Astrocyte (in vitro differentiated cells and primary cell): Measurements from ENCODE around the gene FOXD3. TPM values are rescaled to one million over a fixed set of nuclear protein-coding genes. Genes with fewer than 3 reads are reported as not detected.

ENCODE experiments used
- DNase-seq: peaks from one replicate; pipeline ENCODE4 v3.0.0-alpha.2; 2010; ENCODE audit warnings: low read depth
- FAIRE-seq: peaks from 2 replicates; lab custom pipeline; 2011; peaks lifted over from hg19 to GRCh38; lab: Jason Lieb, UNC
- H2AFZ ChIP-seq: 2 replicates; pipeline ENCODE4 v1.6.0; 2012; ENCODE audit warnings: low read depth, low read length, inconsistent platforms
- H3K27ac ChIP-seq: 2 replicates; pipeline ENCODE4 v1.5.1; 2011; ENCODE audit warnings: low read depth, low read length, inconsistent platforms
- H3K27me3 ChIP-seq: 2 replicates; pipeline ENCODE4 v1.6.0; 2011; ENCODE audit warnings: low read length, inconsistent platforms; ENCODE audit not compliant: insufficient read depth
- H3K36me3 ChIP-seq: 2 replicates; pipeline ENCODE4 v1.5.1; 2011; ENCODE audit warnings: low read length, inconsistent platforms; ENCODE audit not compliant: insufficient read depth
- H3K4me1 ChIP-seq: 2 replicates; pipeline ENCODE4 v1.5.1; 2011; ENCODE audit warnings: low read length, inconsistent platforms; ENCODE audit not compliant: insufficient read depth
- H3K4me2 ChIP-seq: 2 replicates; pipeline ENCODE4 v1.6.0; 2012; ENCODE audit warnings: low read length, inconsistent platforms
- H3K4me3 ChIP-seq: 2 replicates; pipeline ENCODE4 v1.5.1; 2011; ENCODE audit warnings: low read depth, mild to moderate bottlenecking, low read length, inconsistent platforms; ENCODE audit not compliant: insufficient read depth
- H3K79me2 ChIP-seq: 2 replicates; pipeline ENCODE4 v1.6.0; 2012; ENCODE audit warnings: mild to moderate bottlenecking, low read length, inconsistent platforms; ENCODE audit not compliant: insufficient read depth
- H3K9ac ChIP-seq: 2 replicates; pipeline ENCODE4 v1.6.0; 2012; ENCODE audit warnings: mild to moderate bottlenecking, low read length, inconsistent platforms
- H3K9me3 ChIP-seq: 2 replicates; pipeline ENCODE4 v1.5.1; 2012; ENCODE audit warnings: low read depth, mild to moderate bottlenecking, low read length, inconsistent platforms; ENCODE audit not compliant: insufficient read depth
- H4K20me1 ChIP-seq: 2 replicates; pipeline ENCODE4 v1.6.0; 2012; ENCODE audit warnings: low read length, inconsistent platforms; ENCODE audit not compliant: insufficient read depth
- H3K27ac Mint-ChIP-seq: one replicate; pipeline ENCODE4 v1.8.0; 2021; ENCODE audit warnings: mild to moderate bottlenecking, mixed read lengths; ENCODE audit not compliant: unreplicated experiment
- H3K27me3 Mint-ChIP-seq: one replicate; pipeline ENCODE4 v1.8.0; 2021; ENCODE audit warnings: low read depth, mixed read lengths; ENCODE audit not compliant: unreplicated experiment
- H3K36me3 Mint-ChIP-seq: one replicate; pipeline ENCODE4 v1.8.0; 2021; ENCODE audit warnings: low read depth, mixed read lengths; ENCODE audit not compliant: unreplicated experiment
- H3K4me1 Mint-ChIP-seq: one replicate; pipeline ENCODE4 v1.8.0; 2021; ENCODE audit warnings: low read depth, mixed read lengths; ENCODE audit not compliant: unreplicated experiment
- H3K4me3 Mint-ChIP-seq: one replicate; pipeline ENCODE4 v1.8.0; 2021; ENCODE audit warnings: mild to moderate bottlenecking, moderate library complexity, mixed read lengths; ENCODE audit not compliant: unreplicated experiment
- H3K9me3 Mint-ChIP-seq: one replicate; pipeline ENCODE4 v1.8.0; 2021; ENCODE audit warnings: mild to moderate bottlenecking, mixed read lengths; ENCODE audit not compliant: unreplicated experiment
- EZH2 ChIP-seq: IDR thresholded peaks from 2 replicates; pipeline ENCODE4 v1.6.1; 2012; ENCODE audit warnings: mild to moderate bottlenecking, low read length, inconsistent platforms; ENCODE audit not compliant: insufficient read depth
- total RNA-seq: library from RNA; stranded (reverse); gene quantifications from 2 replicates; pipeline ENCODE4 v1.2.1, GENCODE V29; 2021
- TF ChIP-seq, protein P1 (sequence below): IDR thresholded peaks from 2 replicates; pipeline ENCODE4 v1.5.1; 2011; ENCODE audit warnings: low read depth, mild to moderate bottlenecking, inconsistent platforms, low read length, moderate library complexity; ENCODE audit not compliant: insufficient read depth

Gene FOXD3
- total RNA-seq, 1 donor from 2014 or later, result not detected

DNA sequence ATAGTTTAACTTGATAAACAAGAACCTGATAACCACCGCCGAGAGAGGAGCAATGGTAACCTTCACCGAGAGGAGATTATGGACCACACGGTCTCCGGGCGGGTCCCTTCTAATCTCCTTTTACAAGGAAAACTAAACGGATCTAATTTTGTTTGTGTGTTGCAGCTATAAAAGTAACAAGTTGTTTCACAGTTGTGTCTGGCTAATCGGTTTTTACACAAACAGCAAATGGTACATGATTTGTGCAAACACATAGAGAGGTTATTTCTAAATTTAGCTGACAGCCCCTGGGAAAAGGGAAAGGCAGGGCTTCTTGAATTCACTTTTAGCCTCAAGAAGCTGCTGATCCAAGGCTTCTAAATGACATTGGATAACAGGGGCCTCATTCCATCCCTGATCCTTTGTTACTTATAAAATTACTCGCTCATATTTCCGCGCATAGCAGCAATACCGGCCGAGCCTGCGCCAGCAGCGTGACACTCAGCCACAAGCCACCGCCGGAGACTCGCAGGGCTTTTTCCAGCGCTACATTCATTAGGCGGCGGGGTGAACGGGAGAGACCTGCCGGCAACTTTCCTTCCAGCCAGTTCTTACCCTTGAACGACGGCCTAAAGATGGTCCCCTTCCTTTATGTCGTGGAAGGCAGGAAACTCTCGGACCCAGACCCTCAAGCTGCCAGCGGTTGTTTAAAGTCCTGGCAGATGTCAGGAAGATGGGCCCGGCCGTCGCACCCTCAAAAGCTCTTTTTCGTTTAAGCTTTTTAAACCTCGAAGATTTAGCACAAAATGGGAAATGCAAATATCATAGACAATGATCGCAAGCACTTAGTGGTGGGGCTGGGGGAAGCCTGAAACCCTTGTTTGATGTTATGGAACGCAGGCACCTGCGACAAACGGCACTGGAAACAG, 4.4 kb downstream of the FOXD3 start:
- Histone ChIP-seq H3K9ac (no peak overlapping the region), H3K27me3 (peaks cover 91% of the 10 kb centered on the region), H3K27ac (no peak overlapping the region), H3K4me1 (peaks cover 3% of the 10 kb centered on the region), H3K9me3 (peaks cover 7% of the 10 kb centered on the region), H4K20me1 (peaks cover 12% of the 10 kb centered on the region), H2AFZ (peak overlapping the region; percentile 10), H3K4me3 (no peak overlapping the region), H3K79me2 (no peaks in the 10 kb centered on the region), H3K36me3 (no peaks in the 10 kb centered on the region), H3K4me2 (no peak overlapping the region)
- TF ChIP-seq, protein P1, sequence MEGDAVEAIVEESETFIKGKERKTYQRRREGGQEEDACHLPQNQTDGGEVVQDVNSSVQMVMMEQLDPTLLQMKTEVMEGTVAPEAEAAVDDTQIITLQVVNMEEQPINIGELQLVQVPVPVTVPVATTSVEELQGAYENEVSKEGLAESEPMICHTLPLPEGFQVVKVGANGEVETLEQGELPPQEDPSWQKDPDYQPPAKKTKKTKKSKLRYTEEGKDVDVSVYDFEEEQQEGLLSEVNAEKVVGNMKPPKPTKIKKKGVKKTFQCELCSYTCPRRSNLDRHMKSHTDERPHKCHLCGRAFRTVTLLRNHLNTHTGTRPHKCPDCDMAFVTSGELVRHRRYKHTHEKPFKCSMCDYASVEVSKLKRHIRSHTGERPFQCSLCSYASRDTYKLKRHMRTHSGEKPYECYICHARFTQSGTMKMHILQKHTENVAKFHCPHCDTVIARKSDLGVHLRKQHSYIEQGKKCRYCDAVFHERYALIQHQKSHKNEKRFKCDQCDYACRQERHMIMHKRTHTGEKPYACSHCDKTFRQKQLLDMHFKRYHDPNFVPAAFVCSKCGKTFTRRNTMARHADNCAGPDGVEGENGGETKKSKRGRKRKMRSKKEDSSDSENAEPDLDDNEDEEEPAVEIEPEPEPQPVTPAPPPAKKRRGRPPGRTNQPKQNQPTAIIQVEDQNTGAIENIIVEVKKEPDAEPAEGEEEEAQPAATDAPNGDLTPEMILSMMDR, result no peak
- peak; percentile 68 for TF ChIP-seq EZH2
- Mint-ChIP-seq H3K4me1 (peaks cover under 1% of the 10 kb centered on the region), H3K4me3 (no peak overlapping the region), H3K9me3 (peaks cover 19% of the 10 kb centered on the region), H3K36me3 (peaks cover 4% of the 10 kb centered on the region), H3K27me3 (peaks cover 67% of the 10 kb centered on the region), H3K27ac (peak overlapping the region; percentile 50)
- DNase-seq (no peak), FAIRE-seq (no peak)

DNA sequence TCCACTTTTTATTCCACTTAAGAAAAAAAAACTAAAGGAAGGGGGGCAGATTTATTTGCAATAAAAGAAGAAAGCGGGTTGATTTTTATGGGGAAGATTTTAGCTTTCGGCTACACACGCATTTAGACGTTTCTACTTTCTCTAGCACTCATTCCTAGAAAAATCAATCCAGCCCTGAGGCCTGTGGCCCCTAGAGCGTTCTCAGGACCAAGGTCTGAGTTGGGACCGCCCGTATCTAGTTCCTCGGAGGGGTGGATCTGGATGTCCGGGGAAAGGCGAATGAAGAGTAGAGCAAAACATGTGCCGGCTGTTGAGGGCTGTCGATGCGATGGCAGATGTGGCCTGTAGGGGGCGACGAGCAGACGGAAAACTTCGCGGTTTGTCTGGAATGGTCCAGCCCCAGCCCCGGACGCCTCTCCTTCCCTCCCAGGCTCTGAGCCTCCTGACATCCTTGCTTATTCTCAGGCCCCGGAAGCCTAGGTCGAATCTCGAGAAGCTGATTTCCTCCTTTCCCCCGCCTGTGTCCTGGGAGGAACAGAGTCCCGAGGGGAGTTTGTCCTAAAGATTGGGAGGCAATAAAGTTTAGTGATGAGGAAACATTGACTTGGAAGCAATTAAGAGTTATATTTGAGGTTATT, 5.2 kb downstream of the FOXD3 start:
- FAIRE-seq (no peak), DNase-seq (peak; percentile 6)
- H3K27ac Mint-ChIP-seq, result no peak overlapping the region
- no peak overlapping the region for H3K27ac ChIP-seq
- H3K36me3 Mint-ChIP-seq, result peaks cover 3% of the 10 kb centered on the region
- peaks cover 12% of the 10 kb centered on the region for H4K20me1 ChIP-seq
- H3K27me3 Mint-ChIP-seq, result peaks cover 70% of the 10 kb centered on the region
- peaks cover 16% of the 10 kb centered on the region for H3K9me3 Mint-ChIP-seq
- no peaks in the 10 kb centered on the region for H3K79me2 ChIP-seq
- no peak overlapping the region for H3K9ac ChIP-seq
- peaks cover 90% of the 10 kb centered on the region for H3K27me3 ChIP-seq
- H3K36me3 ChIP-seq, result no peaks in the 10 kb centered on the region
- TF ChIP-seq, protein P1, result peak; percentile 71
- no peak for TF ChIP-seq EZH2
- no peak overlapping the region for H2AFZ ChIP-seq
- H3K4me1 ChIP-seq, result no peaks in the 10 kb centered on the region
- peaks cover 7% of the 10 kb centered on the region for H3K9me3 ChIP-seq
- H3K4me3 ChIP-seq, result no peak overlapping the region
- H3K4me1 Mint-ChIP-seq, result no peaks in the 10 kb centered on the region
- H3K4me2 ChIP-seq, result no peak overlapping the region
- H3K4me3 Mint-ChIP-seq, result no peak overlapping the region
